GM21423 (cell line): ENCODE results near the gene PLEKHA6.

Experiments
- ATAC-seq: cut with Tn5 transposase; IDR thresholded peaks from one replicate; pipeline ENCODE4 v1.9.1; 2021; ENCODE audit warnings: mild to moderate bottlenecking, moderate library complexity; ENCODE audit not compliant: unreplicated experiment

PLEKHA6 gene

DNA sequence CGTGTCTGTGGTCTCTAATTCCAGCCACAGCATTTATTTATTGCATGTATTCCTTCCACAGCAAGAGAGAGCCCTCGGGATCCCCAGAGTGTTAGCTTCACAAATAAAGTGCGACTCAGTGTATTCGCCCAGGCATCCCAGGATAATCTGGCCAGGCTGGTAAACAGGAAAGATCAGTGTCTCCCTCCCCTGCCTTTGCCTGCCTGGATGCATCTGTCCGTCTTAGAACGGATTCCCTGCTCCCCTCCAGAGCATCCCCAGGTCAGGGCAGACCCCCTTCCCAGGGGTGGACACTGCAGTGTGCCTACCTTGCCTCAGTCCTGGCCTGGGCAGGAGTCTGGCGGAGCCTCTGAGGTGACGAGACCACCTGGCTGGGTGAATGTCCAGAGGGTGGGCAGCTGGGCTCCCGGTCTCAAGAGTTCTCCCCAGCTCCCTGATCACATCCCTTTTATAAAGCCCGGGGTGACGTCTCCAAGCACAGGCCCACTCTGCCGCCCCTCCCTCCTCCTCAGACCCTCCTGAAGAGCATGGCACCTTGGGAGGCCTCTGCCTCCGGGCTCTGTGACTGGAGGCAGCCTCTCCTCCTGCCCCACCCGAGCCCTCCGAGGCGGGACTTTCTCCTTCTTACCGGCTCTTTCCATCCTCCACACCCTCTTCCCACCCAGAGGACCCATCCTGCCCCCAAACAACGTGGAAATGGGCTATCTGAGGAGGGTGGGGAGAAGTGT lies 163.5 kb downstream of the PLEKHA6 start, which contains the start of gene KISS1:
KISS1 (minus strand) TSS at position 424 of the 728 bp plus-strand sequence. CDS start 3,615 bp downstream, outside the sequence.
- ATAC-seq: no peak

GRCh38 chr1:204194771-204195170 lies 165.0 kb downstream of the PLEKHA6 start:
- ATAC-seq: no peak

DNA sequence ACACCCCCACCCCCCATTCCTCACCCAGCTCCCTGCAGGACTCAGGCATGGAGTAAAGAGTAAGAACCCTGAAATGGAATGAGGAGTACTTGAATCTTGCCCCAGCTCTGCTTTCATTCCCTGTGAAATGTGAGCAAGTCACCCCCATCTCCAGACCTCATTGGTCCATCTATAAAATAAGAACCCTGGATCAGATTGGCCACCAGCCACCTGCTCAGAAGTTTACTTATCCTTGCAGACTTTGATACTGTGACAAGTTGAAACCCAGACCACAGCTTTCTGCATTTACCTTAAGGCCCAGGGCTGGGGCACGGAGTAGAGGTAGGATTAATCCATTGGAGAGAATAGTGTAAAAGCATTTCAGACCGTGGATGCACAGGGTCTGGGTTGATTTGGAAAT lies 165.6 kb downstream of the PLEKHA6 start:
- no peak for ATAC-seq

DNA sequence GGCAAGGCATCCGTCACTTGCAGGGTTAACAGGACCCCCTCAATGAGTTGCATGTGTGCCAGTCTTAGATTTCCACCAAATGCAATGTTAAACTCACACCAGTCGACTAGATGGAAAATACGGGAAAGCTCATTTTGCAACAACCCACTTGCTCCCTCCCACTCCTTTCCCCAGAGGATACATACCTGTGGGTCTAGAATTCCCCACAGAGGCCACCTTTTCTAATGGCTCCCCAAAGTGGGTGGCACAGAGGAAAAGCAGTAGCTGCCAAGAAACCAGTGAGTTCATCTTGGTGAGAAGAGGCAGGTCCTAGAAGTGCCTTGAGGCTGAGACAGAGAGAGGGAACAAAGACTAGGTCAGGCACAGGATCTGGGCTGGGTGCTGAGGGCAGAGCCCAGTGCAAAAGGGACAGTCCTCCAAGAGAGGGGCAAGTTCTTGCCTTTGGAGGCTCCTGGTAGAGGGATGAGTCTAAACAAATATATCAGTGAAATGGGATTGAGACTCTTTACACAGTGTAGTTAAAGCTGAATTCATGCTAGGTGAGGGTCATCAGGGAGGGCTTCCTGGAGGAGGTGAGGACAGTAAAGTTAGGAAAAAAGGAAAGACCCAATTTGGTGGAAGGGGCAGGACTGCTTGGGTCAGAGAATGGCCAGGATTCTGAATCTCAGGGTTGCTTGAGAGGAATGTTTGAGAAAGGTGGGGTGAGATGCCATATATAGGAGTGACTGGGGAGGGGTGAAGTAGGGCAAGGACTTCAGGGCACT lies 167.0 kb downstream of the PLEKHA6 start:
- ATAC-seq: no peak

DNA sequence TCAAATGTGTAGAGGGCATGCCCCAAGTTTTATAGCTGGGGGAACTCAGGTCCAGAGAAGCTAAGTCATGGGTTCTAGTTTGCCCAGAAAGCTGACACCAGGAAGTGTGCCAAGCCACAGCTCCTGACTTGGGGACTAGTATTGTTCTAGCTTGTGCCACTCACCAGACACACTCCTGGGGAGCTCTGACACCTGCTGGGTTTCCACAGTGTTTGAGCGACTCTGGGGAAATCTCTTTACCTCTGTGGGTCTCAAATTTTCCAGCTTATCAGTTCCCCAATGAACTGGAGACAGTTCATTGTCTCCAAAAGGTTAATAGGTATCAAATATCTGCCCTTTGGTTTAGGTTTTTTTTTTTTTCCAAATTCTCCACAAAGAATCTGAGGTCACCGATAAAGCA lies 167.7 kb downstream of the PLEKHA6 start:
- ATAC-seq: no peak

DNA sequence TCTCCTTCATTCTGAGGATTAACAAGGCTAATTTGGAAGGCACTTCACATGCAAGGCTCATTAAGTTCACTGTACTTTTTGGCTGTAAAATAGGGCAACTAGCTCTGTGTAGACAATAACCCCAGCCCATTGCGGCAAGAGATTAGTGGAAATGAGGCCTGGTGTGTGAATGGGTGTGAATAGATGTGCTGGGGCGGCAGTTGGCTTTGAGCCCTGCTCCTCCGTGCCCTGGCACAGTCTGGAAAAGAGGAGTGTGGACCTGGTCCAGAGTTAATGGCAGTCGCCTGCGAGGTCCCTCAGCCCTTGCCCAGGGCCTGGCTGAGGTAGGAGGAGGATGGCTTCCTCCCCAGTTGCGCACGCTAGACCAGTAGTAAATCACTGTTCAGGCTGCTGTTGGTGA lies 168.3 kb downstream of the PLEKHA6 start:
- no peak for ATAC-seq

GRCh38 chr1:204190212-204191211 lies 169.2 kb downstream of the PLEKHA6 start:
- ATAC-seq: no peak

- ATAC-seq: no peak
Observed at GRCh38 chr1:204188959-204189639, 170.6 kb downstream of the PLEKHA6 start.

DNA sequence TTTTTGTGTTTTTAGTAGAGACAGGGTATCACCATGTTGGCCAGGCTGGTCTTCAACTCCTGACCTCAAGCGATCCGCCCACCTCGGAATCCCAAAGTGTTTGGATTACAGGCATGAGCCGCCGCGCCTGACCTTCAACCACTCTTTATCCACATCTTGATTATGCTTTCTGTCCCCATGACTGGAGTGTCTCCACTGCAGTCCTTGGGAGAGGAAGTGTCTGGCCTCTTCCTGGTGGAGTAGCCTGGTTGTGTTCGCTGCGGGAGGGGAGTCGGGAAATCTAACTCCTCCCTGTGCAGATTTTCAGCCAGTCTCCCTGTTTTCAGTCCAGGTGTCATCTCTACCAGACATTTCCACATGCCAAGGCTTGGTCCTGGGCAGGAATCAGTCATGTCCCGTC lies 173.1 kb downstream of the PLEKHA6 start:
- ATAC-seq: no peak

- no peak for ATAC-seq
Observed at GRCh38 chr1:204181116-204181515, 178.6 kb downstream of the PLEKHA6 start.

- ATAC-seq: no peak
Observed at GRCh38 chr1:204180133-204180532, 179.6 kb downstream of the PLEKHA6 start.

- no peak for ATAC-seq
Observed at GRCh38 chr1:204178487-204179281, 181.0 kb downstream of the PLEKHA6 start.

GRCh38 chr1:204177133-204177532 lies 182.6 kb downstream of the PLEKHA6 start:
- ATAC-seq: no peak

DNA sequence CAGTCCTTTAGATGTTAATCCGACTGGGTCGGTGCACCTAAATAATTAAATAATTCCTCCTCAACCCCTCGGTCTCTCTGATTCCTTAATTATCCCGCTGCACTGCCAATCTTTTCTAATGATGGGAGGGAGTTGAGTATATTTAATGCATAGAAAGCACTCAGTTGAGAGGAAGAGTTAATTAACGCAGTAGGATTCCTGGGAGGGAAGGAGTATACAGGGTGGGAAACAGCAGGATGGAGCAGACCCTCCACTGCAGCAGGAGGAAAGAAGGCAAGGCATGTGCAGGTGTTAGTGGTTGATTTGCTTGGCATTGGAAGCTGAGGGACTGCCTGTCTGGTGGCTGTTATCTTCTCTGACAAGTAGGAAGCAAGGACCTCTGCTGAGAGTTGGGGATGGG lies 183.7 kb downstream of the PLEKHA6 start:
- no peak for ATAC-seq

DNA sequence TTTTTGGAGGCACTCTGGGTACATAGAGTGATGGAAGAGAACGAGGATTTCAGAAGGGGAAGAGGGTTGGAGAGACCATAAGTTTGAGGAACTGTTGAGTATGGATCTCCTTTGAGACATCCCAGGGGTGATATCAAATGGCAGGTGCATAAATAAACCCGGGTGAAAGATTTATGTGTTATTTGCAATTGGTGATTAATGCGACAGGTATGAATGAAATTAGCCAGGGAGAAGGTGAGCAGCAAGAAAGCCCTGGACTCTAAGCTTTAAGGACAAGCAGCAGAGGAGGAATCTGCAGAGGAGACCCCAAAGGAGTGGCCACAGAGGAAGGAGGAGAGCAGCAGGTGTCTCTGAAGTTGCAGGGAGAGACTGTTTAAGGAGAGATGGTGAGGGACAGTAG lies 184.8 kb downstream of the PLEKHA6 start:
- ATAC-seq: no peak

- no peak for ATAC-seq
Observed at GRCh38 chr1:204172404-204173029, 187.2 kb downstream of the PLEKHA6 start.

DNA sequence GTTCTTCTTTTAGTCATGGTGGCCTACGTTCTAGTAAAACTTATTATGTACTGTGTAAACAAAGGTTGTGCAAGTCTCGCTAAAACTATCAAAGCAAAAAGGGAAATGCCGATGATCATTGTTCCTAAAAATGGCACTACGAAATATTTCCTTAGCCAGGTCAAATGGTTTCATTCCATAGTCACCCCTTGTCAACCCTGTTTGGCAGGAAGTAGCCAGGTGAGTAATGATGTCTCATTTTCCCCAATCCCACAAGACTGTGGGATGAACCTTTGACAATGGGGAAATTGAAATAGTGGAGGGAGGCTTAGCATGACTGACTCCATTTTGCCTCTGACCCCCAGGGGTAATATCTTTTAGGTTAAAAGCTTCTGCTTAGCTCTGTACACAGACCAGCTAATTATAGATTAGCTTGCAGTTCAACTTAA lies 188.0 kb downstream of the PLEKHA6 start:
- no peak for ATAC-seq

- ATAC-seq: no peak
Observed at GRCh38 chr1:204170494-204171155, 189.1 kb downstream of the PLEKHA6 start.

GRCh38 chr1:204169858-204170257 lies 189.9 kb downstream of the PLEKHA6 start:
- ATAC-seq: no peak
